Endothelial cell of umbilical vein (primary cell): ENCODE results near the gene SKAP1.

Source experiments
- CTCF ChIP-seq, 2 donors: IDR thresholded peaks; 1 replicate in 1 of 2; 2 replicates in 1 of 2; pipeline ENCODE4 v1.5.1; 2011; ENCODE audit warnings: low read length in 2 of 2, mild to moderate bottlenecking in 2 of 2, moderate library complexity in 2 of 2, control low read depth in 1 of 2, inconsistent platforms in 1 of 2, low read depth in 1 of 2; ENCODE audit not compliant: insufficient read depth in 1 of 2; ENCODE audit errors: extremely low read depth in 1 of 2
- EZH2 ChIP-seq: IDR thresholded peaks from 2 replicates; pipeline ENCODE4 v1.6.1; 2012; ENCODE audit warnings: borderline replicate concordance, low read depth, mild to moderate bottlenecking, moderate library complexity, low read length, inconsistent platforms; ENCODE audit not compliant: severe bottlenecking
- FOS ChIP-seq: IDR thresholded peaks from 2 replicates; pipeline ENCODE4 v1.6.1; 2011; ENCODE audit warnings: mild to moderate bottlenecking, low read length, moderate library complexity, borderline replicate concordance; ENCODE audit not compliant: insufficient read depth
- GATA2 ChIP-seq: IDR thresholded peaks from 2 replicates; pipeline ENCODE4 v1.7.0; 2011; ENCODE audit warnings: low read depth, mild to moderate bottlenecking, moderate library complexity, mixed read lengths, low read length; ENCODE audit not compliant: insufficient read length, insufficient read depth
- JUN ChIP-seq: IDR thresholded peaks from 2 replicates; pipeline ENCODE4 v1.6.1; 2011; ENCODE audit warnings: borderline replicate concordance, low read depth; ENCODE audit not compliant: insufficient read length, insufficient read depth
- MAX ChIP-seq: IDR thresholded peaks from 2 replicates; pipeline ENCODE4 v1.6.1; 2011; ENCODE audit not compliant: insufficient read depth, insufficient read length
- MYC ChIP-seq: IDR thresholded peaks from one replicate; pipeline ENCODE4 v1.6.1; 2011; ENCODE audit warnings: mild to moderate bottlenecking, low read depth, low read length
- POLR2A ChIP-seq: IDR thresholded peaks from 2 replicates; pipeline ENCODE4 v1.6.1; 2012; ENCODE audit warnings: low read depth, mild to moderate bottlenecking, control low read depth, low read length
- POLR2AphosphoS5 ChIP-seq: IDR thresholded peaks from 2 replicates; pipeline ENCODE4 v1.6.1; 2012; ENCODE audit warnings: low read depth, mild to moderate bottlenecking, control low read depth, low read length, moderate library complexity; ENCODE audit not compliant: insufficient read depth

- TF ChIP-seq CTCF (IDR thresholded peaks at IDR 0.05; ENCODE audit: extremely low read depth in 1 of 2, insufficient read depth in 1 of 2, low read depth in 1 of 2, low read length in 2 of 2) (no peak), POLR2A (no peak), EZH2 (peak; percentile 42), MAX (no peak), POLR2AphosphoS5 (no peak), JUN (no peak), MYC (no peak), GATA2 (no peak), FOS (no peak)
Measured at GRCh38 chr17:48375356-48375755, 54.7 kb downstream of the SKAP1 start.
